ENCODE data around the gene FAM200C.
"Not testable (repeated sequence)": the region's sequence is repeated elsewhere in the genome, so short reads cannot be mapped to it uniquely, and the experiment has no call there.

The FAM200C gene

GRCh38 chr5:160399402-160400353 is at the start of gene FAM200C:
Gene FAM200C (minus strand): TSS chr5:160400054. CDS start chr5:160395490, 4,564 bp downstream.
- peak; percentile 96 for DNase-seq (ENCODE audit: low read depth, low spot score)

GRCh38 chr5:160449458-160449857 is 49.6 kb upstream of the FAM200C start:
- no peak for DNase-seq (ENCODE audit: low read depth, low spot score)

DNA sequence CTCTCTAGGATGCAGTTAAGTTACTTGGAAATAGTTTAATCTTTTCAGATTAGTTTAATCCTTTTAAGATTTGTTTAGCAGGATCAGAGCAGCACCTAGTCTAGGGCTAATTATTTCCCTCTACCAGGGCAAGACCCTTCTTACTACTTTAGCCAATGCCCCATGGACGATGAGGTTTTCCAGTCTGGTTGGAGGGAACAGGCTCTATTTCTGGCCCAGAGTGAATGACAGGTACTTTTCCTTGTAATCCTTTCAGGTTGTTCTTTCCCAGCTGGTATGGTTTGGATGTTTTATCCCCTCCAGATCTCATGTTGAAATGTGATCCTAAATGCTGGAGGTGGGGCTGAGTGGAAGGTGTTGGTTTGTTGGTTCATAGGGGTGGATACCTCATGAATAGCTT is 49.0 kb upstream of the FAM200C start:
- DNase-seq (ENCODE audit: low read depth, low spot score) = no peak

- no peak for DNase-seq (ENCODE audit: low read depth, low spot score)
Observed at GRCh38 chr5:160445751-160446150, 45.9 kb upstream of the FAM200C start.

GRCh38 chr5:160445132-160445531 is 45.3 kb upstream of the FAM200C start:
- DNase-seq (ENCODE audit: low read depth, low spot score) = no peak

- DNase-seq (ENCODE audit: low read depth, low spot score) = no peak
Observed at GRCh38 chr5:160444407-160444806, 44.6 kb upstream of the FAM200C start.

DNA sequence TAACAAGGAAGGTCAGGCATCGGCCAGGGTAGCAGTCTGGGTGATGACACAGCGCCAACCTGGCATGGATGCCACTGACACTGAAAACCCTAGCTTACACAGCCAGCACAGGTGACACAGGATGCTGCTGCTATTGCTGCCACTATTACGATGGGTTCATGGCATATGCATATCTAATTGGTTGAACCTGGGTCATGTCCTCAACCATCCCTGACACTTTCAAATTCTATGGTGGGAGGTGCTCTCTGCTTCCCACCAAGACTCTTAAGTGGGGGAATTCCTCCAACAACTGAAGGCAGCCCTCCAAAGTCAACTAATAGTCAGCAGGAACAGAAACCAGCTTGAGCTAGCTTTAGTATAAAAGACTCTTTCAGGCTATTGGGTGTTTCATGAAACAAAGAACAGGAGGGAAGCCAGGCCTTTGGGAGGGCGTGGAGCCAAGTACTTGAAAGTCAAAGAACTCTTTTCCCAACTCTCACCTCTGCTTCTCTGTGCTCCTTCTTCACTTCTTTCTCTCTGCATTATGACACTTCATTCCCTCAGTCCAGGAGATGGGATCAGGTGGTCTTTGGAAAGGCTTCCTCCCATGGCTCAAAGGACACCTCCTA is 43.1 kb upstream of the FAM200C start:
- DNase-seq (ENCODE audit: low read depth, low spot score) = peak; percentile 58

- DNase-seq (ENCODE audit: low read depth, low spot score) = no peak
Observed at GRCh38 chr5:160441311-160441781, 41.5 kb upstream of the FAM200C start.

- DNase-seq (ENCODE audit: low read depth, low spot score) = peak; percentile 89
Observed at GRCh38 chr5:160439205-160439600, 39.3 kb upstream of the FAM200C start.

DNA sequence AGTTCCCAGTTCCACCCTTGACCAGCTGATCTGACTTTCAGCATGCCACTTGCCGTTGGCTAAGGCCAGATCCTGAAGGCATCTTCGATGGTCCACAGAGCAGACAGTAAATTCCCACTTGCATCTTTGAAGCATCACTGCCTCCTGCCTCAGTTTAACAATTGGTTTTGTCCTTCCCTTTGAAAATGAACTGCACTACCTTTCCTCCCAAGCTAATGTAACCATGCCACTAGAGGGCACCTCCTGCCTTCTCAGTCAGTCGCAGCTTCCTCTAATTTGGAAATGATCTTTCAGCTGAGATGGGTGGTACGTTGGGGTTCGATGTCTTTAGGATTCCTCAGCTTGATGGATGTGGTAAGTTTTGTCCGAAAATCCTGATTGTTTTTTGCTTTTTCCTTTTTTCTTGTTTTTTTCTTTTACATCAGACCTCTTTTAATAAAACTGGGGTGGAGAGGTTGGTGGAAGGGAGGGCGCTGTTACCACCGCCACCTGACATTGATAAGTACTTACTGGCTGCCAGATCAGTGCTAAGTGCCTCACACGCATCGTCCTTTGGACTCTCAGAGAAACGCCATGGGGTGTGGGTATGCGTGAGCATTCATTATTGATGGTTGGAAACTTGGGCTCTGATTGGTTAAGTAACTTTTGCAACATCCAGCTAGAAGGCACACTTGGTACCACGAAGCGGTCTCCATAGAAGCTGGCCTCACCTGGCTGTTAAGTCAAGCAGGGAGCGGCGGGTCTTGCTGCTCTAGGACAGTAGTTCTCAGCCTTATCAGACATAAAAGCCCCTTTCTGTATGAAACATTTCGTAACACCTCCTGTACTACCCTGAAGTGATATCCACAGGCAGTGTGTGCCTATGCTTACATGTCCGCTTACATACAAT is 38.7 kb upstream of the FAM200C start:
- DNase-seq (ENCODE audit: low read depth, low spot score) = peak; percentile 73

DNA sequence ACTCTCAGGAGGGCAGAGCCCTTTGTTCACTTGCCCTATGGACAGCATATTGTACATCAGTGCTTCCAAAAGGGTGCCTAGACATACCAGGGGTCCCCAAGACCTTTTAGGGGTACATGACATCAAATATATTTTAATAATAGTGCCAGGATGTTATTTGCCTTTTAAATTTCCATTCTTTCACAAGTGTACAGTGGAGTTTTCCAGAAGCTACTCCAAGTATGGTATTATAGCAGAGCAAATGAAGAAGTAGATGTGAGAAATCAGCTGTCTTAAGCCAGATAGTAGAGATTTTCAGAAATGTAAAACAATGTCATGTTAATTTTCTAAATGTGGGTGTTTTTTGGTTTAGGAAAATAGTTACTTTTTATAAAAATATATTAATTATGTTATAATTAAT is 37.4 kb upstream of the FAM200C start:
- no peak for DNase-seq (ENCODE audit: low read depth, low spot score)

GRCh38 chr5:160436661-160437060 is 36.8 kb upstream of the FAM200C start:
- not testable (repeated sequence) for DNase-seq (ENCODE audit: low read depth, low spot score)

- DNase-seq (ENCODE audit: low read depth, low spot score) = no peak
Observed at GRCh38 chr5:160436017-160436416, 36.2 kb upstream of the FAM200C start.

- DNase-seq (ENCODE audit: low read depth, low spot score) = no peak
Observed at GRCh38 chr5:160435532-160435931, 35.7 kb upstream of the FAM200C start.

DNA sequence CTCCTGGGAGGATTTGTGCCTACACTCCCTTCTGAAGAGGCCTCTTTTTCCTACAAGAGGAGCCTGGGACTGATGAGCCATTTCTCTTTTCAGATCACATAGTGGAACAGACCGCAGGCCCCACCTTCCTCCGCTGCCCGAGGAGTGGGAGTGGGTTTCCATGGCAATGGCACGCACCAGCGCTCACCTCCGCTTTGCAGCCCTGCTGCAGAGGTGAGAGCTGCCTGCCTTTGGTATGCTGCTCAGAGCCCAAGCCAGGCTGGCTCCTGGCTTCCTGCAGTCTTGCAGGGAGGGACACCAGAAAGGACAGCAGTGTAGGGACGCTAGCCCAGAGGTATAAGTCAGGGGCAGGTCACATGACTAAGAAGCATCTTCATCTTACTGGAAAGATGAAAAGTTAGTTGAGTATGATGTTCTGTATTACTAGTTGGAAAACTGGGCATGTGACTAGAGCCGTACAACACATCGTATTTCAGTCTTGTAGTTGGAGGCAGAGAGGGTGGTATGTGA is 34.2 kb upstream of the FAM200C start:
- DNase-seq (ENCODE audit: low read depth, low spot score) = peak; percentile 77

GRCh38 chr5:160432787-160433186 is 32.9 kb upstream of the FAM200C start:
- no peak for DNase-seq (ENCODE audit: low read depth, low spot score)

GRCh38 chr5:160432196-160432595 is 32.3 kb upstream of the FAM200C start:
- DNase-seq (ENCODE audit: low read depth, low spot score) = no peak

- no peak for DNase-seq (ENCODE audit: low read depth, low spot score)
Observed at GRCh38 chr5:160427607-160428006, 27.8 kb upstream of the FAM200C start.

GRCh38 chr5:160423099-160423498 is 23.2 kb upstream of the FAM200C start:
- no peak for DNase-seq (ENCODE audit: low read depth, low spot score)

- DNase-seq (ENCODE audit: low read depth, low spot score) = peak; percentile 99
Observed at GRCh38 chr5:160421625-160422258, 21.9 kb upstream of the FAM200C start, which contains the start of gene PTTG1. Gene PTTG1 (plus strand): TSS chr5:160421855. CDS start chr5:160422313, 458 bp downstream.

- no peak for DNase-seq (ENCODE audit: low read depth, low spot score)
Observed at GRCh38 chr5:160420331-160420610, 20.4 kb upstream of the FAM200C start.

Measured in astrocyte of the hippocampus (primary cell).